Measurements from ENCODE around the gene FAM110A.

DNA sequence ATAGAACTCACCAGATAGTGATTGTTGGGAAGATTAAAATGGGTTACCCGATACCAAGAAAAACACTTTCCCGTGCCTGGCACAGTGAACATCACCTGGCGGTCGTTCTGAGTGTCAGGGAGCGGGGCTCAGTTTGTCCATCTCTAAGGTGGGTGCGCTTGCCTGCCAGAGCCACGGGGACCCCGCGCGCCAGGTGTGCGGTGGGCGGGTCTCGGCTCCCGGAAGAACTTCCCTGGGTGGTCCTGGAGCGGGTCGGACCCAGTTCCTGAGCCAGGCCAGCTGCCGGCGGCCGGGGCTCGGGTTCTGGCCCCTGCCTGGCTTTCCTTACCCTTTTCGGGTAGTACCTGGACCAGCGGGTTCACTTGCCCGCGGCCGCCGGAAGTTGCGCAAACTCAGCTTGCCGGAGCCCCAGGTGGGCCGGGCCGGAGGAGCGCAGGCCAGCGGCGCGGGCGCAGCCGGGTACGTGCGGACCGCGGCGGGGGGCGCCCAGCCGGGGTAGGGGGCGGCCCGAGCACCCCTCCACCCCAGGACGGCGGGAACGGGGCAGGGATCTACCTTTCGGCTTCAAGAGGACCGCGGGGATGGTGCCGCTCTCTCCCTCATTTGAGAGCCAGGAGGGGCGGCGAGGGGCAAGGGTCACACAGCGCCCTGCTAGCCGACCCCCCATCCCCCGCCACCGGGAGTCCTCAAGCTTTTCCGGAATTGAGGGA lies 7.5 kb downstream of the FAM110A start:
- TF ChIP-seq POLR2AphosphoS5 (IDR thresholded peaks at IDR 0.05) (no peak), EP300 (IDR thresholded peaks at IDR 0.05) (no peak)
- TF ChIP-seq, protein P1, sequence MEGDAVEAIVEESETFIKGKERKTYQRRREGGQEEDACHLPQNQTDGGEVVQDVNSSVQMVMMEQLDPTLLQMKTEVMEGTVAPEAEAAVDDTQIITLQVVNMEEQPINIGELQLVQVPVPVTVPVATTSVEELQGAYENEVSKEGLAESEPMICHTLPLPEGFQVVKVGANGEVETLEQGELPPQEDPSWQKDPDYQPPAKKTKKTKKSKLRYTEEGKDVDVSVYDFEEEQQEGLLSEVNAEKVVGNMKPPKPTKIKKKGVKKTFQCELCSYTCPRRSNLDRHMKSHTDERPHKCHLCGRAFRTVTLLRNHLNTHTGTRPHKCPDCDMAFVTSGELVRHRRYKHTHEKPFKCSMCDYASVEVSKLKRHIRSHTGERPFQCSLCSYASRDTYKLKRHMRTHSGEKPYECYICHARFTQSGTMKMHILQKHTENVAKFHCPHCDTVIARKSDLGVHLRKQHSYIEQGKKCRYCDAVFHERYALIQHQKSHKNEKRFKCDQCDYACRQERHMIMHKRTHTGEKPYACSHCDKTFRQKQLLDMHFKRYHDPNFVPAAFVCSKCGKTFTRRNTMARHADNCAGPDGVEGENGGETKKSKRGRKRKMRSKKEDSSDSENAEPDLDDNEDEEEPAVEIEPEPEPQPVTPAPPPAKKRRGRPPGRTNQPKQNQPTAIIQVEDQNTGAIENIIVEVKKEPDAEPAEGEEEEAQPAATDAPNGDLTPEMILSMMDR (IDR thresholded peaks at IDR 0.05): no peak

All from gastroesophageal sphincter (tissue), 3 donors.